Stimulated activated CD8-positive, alpha-beta memory T cell treated with anti-CD3 and anti-CD28 coated beads, Interleukin-15, amount 100 ng/mL, for 24 hours (primary cell): Measurements from ENCODE around the gene HAP1.
"Not testable (repeated sequence)": the region's sequence is repeated elsewhere in the genome, so short reads cannot be mapped to it uniquely, and the experiment has no call there.

Source experiments
- DNase-seq: peaks from one replicate; pipeline ENCODE4 v3.0.0-alpha.2; 2020; ENCODE audit warnings: low read depth

HAP1 gene

GRCh38 chr17:41689497-41690299 is 44.7 kb downstream of the HAP1 start:
- no peak for DNase-seq

DNA sequence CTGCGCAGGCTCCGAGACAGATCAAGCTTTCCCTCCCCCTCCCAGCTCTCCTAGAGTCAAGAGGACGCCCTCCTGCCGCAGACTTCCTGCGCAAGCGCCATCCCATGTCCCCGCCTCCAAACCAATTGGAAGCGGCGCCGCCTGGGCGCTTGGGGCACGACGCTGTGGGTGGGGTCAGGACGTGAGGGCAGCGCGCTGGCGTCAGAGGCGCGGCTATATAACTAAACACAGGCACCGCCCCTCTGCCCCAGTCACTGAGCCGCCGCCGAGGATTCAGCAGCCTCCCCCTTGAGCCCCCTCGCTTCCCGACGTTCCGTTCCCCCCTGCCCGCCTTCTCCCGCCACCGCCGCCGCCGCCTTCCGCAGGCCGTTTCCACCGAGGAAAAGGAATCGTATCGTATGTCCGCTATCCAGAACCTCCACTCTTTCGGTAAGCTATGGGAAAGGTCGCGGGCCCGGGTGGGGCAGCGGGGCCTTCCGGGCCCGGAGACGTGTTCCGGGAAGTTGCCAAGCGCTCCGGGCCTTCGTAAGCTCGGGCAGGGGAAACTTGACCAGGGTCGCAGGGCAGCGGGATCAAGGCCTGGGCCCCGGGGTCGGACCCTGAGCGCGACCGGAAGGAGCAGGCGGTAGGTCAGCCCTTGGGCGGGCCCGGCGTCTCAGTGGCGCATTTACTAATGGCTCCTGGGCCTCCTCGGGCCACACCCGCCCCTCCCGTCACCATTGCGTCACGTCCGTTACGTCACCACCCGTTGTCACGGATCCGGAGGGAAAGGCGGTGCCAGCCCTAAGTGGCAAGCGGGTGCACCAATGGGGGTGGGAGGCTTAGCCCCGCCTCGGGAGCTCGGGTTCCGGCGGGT is 45.6 kb downstream of the HAP1 start, which contains the start of gene EIF1:
Gene EIF1 (plus strand): TSS at position 245 of the 856 bp plus-strand sequence. CDS start 154 bp downstream, at position 399.
- DNase-seq = peak; percentile 100

- no peak for DNase-seq
These were observed 46.4 kb downstream of the HAP1 start for GRCh38 chr17:41687828-41688640.

DNA sequence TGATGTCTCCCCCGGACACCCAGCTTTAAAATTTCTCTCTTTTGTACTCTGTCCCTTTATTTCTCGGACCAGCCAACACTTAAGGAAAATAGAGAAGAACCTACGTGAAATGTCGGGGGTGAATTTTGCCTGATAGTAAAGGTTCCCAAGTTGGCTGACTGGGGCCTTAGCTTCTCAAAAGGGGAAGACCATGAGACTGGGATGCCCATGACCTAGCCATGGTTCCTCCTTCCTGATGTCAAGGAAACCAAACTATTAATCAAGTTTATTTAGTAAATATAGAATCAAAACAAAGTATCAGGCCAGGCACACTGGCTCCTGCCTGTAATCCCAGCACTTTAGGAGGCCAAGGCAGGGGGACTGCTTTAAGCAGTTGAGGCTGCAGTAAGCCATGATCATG is 48.2 kb downstream of the HAP1 start:
- DNase-seq = no peak

- not testable (repeated sequence) for DNase-seq
These were observed 48.7 kb downstream of the HAP1 start for GRCh38 chr17:41685753-41686152.

DNA sequence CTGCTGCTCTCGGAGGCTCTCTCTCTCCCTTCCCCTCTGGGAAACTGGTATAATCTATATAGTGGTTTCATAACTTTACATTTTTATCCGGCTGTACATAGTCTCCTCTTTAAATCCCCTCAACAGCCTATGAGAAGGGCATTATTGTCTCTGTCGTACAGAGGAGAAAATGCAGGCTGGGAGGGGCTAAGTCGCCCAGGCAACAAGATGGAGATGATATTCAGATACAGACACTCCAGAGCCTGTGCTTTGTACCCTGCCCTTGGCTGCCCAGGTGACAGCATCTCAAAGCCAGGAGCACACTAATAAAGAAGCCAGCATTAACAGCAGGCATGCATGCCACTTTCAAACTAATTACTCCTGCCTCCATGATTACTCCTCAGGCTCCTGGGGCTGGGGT is 50.4 kb downstream of the HAP1 start:
- no peak for DNase-seq

- no peak for DNase-seq
These were observed 50.9 kb downstream of the HAP1 start for GRCh38 chr17:41683441-41684007.

GRCh38 chr17:41682631-41683030 is 51.8 kb downstream of the HAP1 start:
- no peak for DNase-seq

GRCh38 chr17:41681776-41682175 is 52.7 kb downstream of the HAP1 start:
- DNase-seq = no peak

- DNase-seq = no peak
These were observed 53.9 kb downstream of the HAP1 start for GRCh38 chr17:41680426-41681040.

DNA sequence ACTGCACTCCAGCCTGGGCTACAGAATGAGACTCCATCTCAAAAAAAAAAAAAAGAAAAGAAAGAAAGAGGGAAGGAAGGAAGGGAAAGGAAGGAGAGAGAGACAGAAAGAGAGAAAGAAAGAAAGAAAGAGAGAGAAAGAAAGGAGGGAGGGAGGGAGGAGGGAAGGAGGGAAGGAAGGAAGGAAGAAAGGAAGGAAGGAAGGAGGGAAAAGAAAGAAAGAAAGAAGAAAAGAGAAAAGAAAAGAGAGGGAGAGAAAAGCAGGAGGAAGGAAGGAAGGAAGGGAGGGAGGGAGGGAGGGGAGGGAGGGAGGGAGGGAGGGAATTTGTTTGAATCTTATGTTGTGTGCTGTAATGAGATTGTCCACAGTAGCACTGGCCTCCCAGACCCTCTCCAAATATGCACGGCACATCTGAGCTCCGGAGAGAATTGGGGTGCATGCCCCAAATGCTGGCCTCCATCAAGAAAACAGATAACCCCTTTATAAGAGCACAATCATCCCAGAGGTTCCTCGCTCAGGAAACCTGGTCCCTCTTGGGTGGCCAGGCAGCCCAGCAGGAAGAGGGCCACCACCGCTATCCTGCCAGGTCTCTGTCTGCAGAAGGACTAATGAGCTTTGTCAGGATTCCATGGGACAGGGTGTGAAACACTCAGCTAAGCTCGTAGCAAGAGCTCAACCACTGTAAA is 54.6 kb downstream of the HAP1 start:
- no peak for DNase-seq

- DNase-seq = no peak
These were observed 55.3 kb downstream of the HAP1 start for GRCh38 chr17:41678907-41679739.

DNA sequence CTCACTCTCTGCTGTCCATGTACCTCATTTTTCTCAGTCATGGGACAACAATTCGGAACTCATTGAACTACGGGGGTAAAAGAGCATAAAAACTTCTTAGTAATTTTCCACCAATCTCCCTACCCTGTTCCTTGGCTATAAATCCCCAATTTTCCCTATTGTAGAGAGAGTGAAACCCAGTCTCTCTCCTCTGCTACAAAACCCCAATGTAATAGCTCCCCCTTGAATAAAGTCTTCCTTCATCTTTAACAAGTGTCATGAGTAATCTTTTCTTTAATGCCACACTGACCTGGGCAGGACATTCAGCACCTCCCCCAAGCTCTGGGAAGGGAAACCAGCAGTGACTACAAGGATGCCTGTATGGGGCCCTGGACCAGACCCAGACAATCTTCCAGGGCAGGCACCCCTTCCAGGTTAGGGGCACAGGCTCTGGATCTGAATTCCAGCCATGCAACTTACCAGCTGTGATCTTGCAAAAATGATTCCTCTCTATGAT is 56.0 kb downstream of the HAP1 start:
- DNase-seq = no peak

DNA sequence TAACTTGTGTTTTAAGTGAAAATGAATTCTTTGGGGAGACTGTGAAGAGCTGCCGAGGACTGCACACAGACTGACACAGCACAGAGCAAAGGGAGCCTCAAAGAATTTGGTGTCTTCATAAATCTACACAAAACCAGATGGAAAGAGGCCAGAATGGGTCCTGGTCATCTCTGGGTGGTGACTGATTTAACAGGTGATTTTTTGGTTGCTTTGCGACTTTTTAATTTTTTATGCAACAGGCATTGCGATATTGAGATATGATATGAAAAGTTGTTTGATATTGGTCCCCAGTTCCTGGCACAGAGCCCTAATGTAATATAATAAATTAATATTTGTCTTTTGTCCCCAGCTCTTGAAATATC is 58.4 kb downstream of the HAP1 start:
- no peak for DNase-seq

- DNase-seq = not testable (repeated sequence)
These were observed 59.0 kb downstream of the HAP1 start for GRCh38 chr17:41675157-41676057.
